ENCODE results near the gene CYTH1. TPM values are rescaled to one million over a fixed set of nuclear protein-coding genes. Genes with fewer than 3 reads are reported as not detected.
A peak's percentile ranks its signal among the peaks of the same experiment; 100 is the strongest.

Gene CYTH1
- total and polyA plus RNA-seq, 2 donors (not counting 1 experiment from before 2014, with no cell fraction given) = 255 to 353 TPM

- peaks cover 62 to 75% of the 10 kb centered on the region in 2 donors for H3K4me1 ChIP-seq (ENCODE audit: control insufficient read depth in 2 of 2, insufficient read depth in 2 of 2, low read length in 2 of 2)
- H3K27me3 ChIP-seq (replicated peaks in 1 of 4; ENCODE audit: control extremely low read depth in 1 of 4, control insufficient read depth in 3 of 4, insufficient read depth in 4 of 4, low read length in 3 of 4) = no peaks in the 10 kb centered on the region
- Mint-ChIP-seq H3K9me3 (ENCODE audit: insufficient read depth) (no peaks in the 10 kb centered on the region), H3K27ac (peak overlapping the region; percentile 81), H3K27me3 (no peaks in the 10 kb centered on the region), H3K4me3 (peak overlapping the region; percentile 58), H3K4me1 (peaks cover 59% of the 10 kb centered on the region)
- H4K20me1 ChIP-seq (ENCODE audit: control insufficient read depth, insufficient read depth, low read length, poor library complexity, severe bottlenecking) = no peaks in the 10 kb centered on the region
- peaks cover 0 to 4% of the 10 kb centered on the region in 2 experiments for H3K36me3 ChIP-seq (replicated peaks in 1 of 2; ENCODE audit: control extremely low read depth in 1 of 2, control insufficient read depth in 1 of 2, extremely low read depth in 1 of 2, insufficient read depth in 2 of 2, low read length in 1 of 2)
- WGBS (ENCODE audit: insufficient coverage) = 0% methylated on average over 1 of the region's 4 CpGs
- no peak for TF ChIP-seq EZH2 (IDR thresholded peaks at IDR 0.05; ENCODE audit: borderline replicate concordance, insufficient read depth, low read depth, low read length, poor library complexity, severe bottlenecking)
- no peak for TF ChIP-seq CTCF (IDR thresholded peaks at IDR 0.05)
- ChIA-PET POLR2A (interaction anchor here (0.6 to 1.5 kb wide), 4 partner anchors 15 to 51 kb away, joined by 4 to 8 read pairs (median 6); no protein-coding TSS in a partner anchor), CTCF (interaction anchor here (0.7 to 0.8 kb wide), 3 partner anchors 31 to 98 kb away, joined by 3 to 5 read pairs (median 4); no protein-coding TSS in a partner anchor)
- no peak overlapping the region for H3K9ac ChIP-seq (ENCODE audit: low read length)
- H3K4me3 ChIP-seq (ENCODE audit: control extremely low read depth in 1 of 5, extremely low read depth in 1 of 5, insufficient read depth in 1 of 5, low read depth in 2 of 5, low read length in 4 of 5) = no peak overlapping the region
- H3K4me2 ChIP-seq (replicated peaks; ENCODE audit: low read depth, low read length, poor library complexity, severe bottlenecking) = peak overlapping the region; percentile 58
- no peaks in the 10 kb centered on the region for H3K9me3 ChIP-seq (ENCODE audit: control extremely low read depth in 1 of 3, control insufficient read depth in 2 of 3, insufficient read depth in 1 of 3, low read length in 2 of 3)
- intact Hi-C loops (cut with micrococcal nuclease) = no loop called here
- H2AFZ ChIP-seq (ENCODE audit: insufficient read depth, low read depth, low read length, poor library complexity, severe bottlenecking) = no peak overlapping the region
- H3K79me2 ChIP-seq (ENCODE audit: control insufficient read depth, insufficient read depth, low read length) = peaks cover 92% of the 10 kb centered on the region
- DNase-seq = no peak
- ATAC-seq (ENCODE audit: low read depth) = no peak
- H3K27ac ChIP-seq (ENCODE audit: low read length in 2 of 2) = peak overlapping the region; percentile 86 to 88
Measured at GRCh38 chr17:78777881-78778280, 4.2 kb downstream of the CYTH1 start.

GRCh38 chr17:78774956-78775571 lies 7.0 kb downstream of the CYTH1 start:
- Mint-ChIP-seq H3K9me3 (ENCODE audit: insufficient read depth) (no peaks in the 10 kb centered on the region), H3K27me3 (no peaks in the 10 kb centered on the region), H3K27ac (peak overlapping the region; percentile 99), H3K4me3 (peak overlapping the region; percentile 92), H3K4me1 (peaks cover 68% of the 10 kb centered on the region)
- H3K4me2 ChIP-seq (replicated peaks; ENCODE audit: low read depth, low read length, poor library complexity, severe bottlenecking) = peak overlapping the region; percentile 94
- CTCF ChIA-PET = interaction anchor here (0.6 to 2.3 kb wide), 6 partner anchors 14 to 79 kb away, joined by 3 to 6 read pairs (median 4); no protein-coding TSS in a partner anchor
- peaks cover 98% of the 10 kb centered on the region for H3K79me2 ChIP-seq (ENCODE audit: control insufficient read depth, insufficient read depth, low read length)
- peak; percentile 73 for DNase-seq
- intact Hi-C loops (cut with micrococcal nuclease) = loop anchor here (1.0 to 2.0 kb wide), 2 partner anchors 14 to 36 kb away; no protein-coding TSS in a partner anchor
- ATAC-seq (ENCODE audit: low read depth) = peak; percentile 52
- no peaks in the 10 kb centered on the region for H3K9me3 ChIP-seq (ENCODE audit: control extremely low read depth in 1 of 3, control insufficient read depth in 2 of 3, insufficient read depth in 1 of 3, low read length in 2 of 3)
- 3% methylated on average over 9 of the region's 12 CpGs for WGBS (ENCODE audit: insufficient coverage)
- POLR2A ChIA-PET = interaction anchor here (0.6 to 2.8 kb wide), 5 partner anchors 8 to 53 kb away, joined by 3 to 11 read pairs (median 3); no protein-coding TSS in a partner anchor
- peak overlapping the region; percentile 82 to 90 for H3K27ac ChIP-seq (ENCODE audit: low read length in 2 of 2)
- no peaks in the 10 kb centered on the region for H3K27me3 ChIP-seq (replicated peaks in 1 of 4; ENCODE audit: control extremely low read depth in 1 of 4, control insufficient read depth in 3 of 4, insufficient read depth in 4 of 4, low read length in 3 of 4)
- TF ChIP-seq EZH2 (IDR thresholded peaks at IDR 0.05; ENCODE audit: borderline replicate concordance, insufficient read depth, low read depth, low read length, poor library complexity, severe bottlenecking) = no peak
- TF ChIP-seq CTCF (IDR thresholded peaks at IDR 0.05) = no peak
- H2AFZ ChIP-seq (ENCODE audit: insufficient read depth, low read depth, low read length, poor library complexity, severe bottlenecking) = peak overlapping the region; percentile 56
- H3K4me1 ChIP-seq (ENCODE audit: control insufficient read depth in 2 of 2, insufficient read depth in 2 of 2, low read length in 2 of 2) = peaks cover 79 to 90% of the 10 kb centered on the region in 2 donors
- H3K4me3 ChIP-seq (ENCODE audit: control extremely low read depth in 1 of 5, extremely low read depth in 1 of 5, insufficient read depth in 1 of 5, low read depth in 2 of 5, low read length in 4 of 5) = peak overlapping the region; percentile 33 to 76 (median 51)
- peaks cover 0 to 8% of the 10 kb centered on the region in 2 experiments for H3K36me3 ChIP-seq (replicated peaks in 1 of 2; ENCODE audit: control extremely low read depth in 1 of 2, control insufficient read depth in 1 of 2, extremely low read depth in 1 of 2, insufficient read depth in 2 of 2, low read length in 1 of 2)
- peak overlapping the region; percentile 65 for H3K9ac ChIP-seq (ENCODE audit: low read length)
- no peaks in the 10 kb centered on the region for H4K20me1 ChIP-seq (ENCODE audit: control insufficient read depth, insufficient read depth, low read length, poor library complexity, severe bottlenecking)

Measured in B cell (primary cell).